Measurements from ENCODE around the gene POLRMT. TPM values are rescaled to one million over a fixed set of nuclear protein-coding genes. Genes with fewer than 3 reads are reported as not detected.

POLRMT gene
- total and polyA plus RNA-seq, 2 experiments from 2014 or later: 38.7 to 60.7 TPM

GRCh38 chr19:647566-648284 is 14.4 kb upstream of the POLRMT start:
- DNase-seq (ENCODE audit: low spot score): no peak
- no peak for TF ChIP-seq EZH2phosphoT487 (IDR thresholded peaks at IDR 0.05; ENCODE audit: low read depth, severe bottlenecking, unreplicated experiment)
- TF ChIP-seq, protein P1, sequence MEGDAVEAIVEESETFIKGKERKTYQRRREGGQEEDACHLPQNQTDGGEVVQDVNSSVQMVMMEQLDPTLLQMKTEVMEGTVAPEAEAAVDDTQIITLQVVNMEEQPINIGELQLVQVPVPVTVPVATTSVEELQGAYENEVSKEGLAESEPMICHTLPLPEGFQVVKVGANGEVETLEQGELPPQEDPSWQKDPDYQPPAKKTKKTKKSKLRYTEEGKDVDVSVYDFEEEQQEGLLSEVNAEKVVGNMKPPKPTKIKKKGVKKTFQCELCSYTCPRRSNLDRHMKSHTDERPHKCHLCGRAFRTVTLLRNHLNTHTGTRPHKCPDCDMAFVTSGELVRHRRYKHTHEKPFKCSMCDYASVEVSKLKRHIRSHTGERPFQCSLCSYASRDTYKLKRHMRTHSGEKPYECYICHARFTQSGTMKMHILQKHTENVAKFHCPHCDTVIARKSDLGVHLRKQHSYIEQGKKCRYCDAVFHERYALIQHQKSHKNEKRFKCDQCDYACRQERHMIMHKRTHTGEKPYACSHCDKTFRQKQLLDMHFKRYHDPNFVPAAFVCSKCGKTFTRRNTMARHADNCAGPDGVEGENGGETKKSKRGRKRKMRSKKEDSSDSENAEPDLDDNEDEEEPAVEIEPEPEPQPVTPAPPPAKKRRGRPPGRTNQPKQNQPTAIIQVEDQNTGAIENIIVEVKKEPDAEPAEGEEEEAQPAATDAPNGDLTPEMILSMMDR (IDR thresholded peaks at IDR 0.05; ENCODE audit: poor library complexity): no peak
- TF ChIP-seq EZH2 (IDR thresholded peaks at IDR 0.05; ENCODE audit: borderline replicate concordance): no peak
- H4K20me1 ChIP-seq (ENCODE audit: insufficient read depth, poor library complexity, severe bottlenecking): peaks cover 10% of the 10 kb centered on the region
- H2AFZ ChIP-seq: no peak overlapping the region
- no peaks in the 10 kb centered on the region for H3K27me3 ChIP-seq
- peaks cover 19% of the 10 kb centered on the region for H3K79me2 ChIP-seq
- no peak overlapping the region for H3K4me2 ChIP-seq
- no peaks in the 10 kb centered on the region for H3K4me1 ChIP-seq (ENCODE audit: insufficient read depth)
- no peak overlapping the region for H3K4me3 ChIP-seq
- H3K36me3 ChIP-seq (replicated peaks; ENCODE audit: insufficient read depth, low read depth): no peaks in the 10 kb centered on the region
- no peaks in the 10 kb centered on the region for H3K9me3 ChIP-seq (ENCODE audit: low read depth)
- no peak overlapping the region for H3K27ac ChIP-seq
- H3K9me2 ChIP-seq (replicated peaks; ENCODE audit: insufficient read depth): no peaks in the 10 kb centered on the region
- 96% methylated on average over 52 of the region's 52 CpGs for WGBS (ENCODE audit: low lambda C conversion rate, missing lambda C conversion rate)

DNA sequence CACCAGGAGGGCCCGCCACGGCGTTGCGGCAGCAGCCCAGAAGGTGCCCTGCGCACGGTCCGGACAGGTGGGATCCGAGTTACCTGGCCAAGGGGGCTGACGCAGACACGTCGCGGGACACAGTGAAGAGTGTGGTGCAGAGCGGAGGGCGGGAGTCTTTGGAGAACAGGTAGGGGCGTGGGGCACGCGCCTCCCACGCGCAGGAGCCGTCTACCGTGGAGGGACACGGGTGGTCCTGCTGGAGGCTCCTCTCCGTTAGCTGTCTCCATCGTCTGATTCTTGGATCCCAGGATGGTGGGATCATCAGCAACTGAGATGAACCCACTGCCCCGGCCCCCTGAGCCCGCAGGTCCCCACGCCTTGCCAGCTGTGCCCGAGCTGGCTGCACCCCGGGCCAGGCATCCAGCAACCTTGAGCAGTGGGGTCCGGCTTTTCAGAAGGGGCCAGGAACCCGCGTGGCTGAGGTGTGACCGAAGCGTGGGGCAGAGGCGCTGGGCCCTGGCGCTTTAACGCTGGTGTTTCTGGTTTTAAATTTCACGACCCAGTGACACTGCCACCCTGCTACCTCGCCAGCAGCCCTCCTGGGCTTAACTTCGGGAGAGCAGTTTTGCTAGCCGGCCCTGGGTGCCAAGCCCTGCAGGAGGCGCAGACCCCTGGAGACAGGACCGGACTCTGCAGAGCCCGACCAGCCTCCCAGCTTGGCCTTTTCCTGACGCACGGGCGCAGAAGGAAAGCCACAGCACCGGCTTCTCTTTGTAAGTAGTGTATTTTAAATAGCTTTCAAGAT is 13.6 kb upstream of the POLRMT start:
- over 99% methylated on average over 25 of the region's 48 CpGs for WGBS (ENCODE audit: low lambda C conversion rate, missing lambda C conversion rate)
- no peaks in the 10 kb centered on the region for H3K9me3 ChIP-seq (ENCODE audit: low read depth)
- no peaks in the 10 kb centered on the region for H3K27me3 ChIP-seq
- no peak for DNase-seq (ENCODE audit: low spot score)
- peaks cover 12% of the 10 kb centered on the region for H3K79me2 ChIP-seq
- H4K20me1 ChIP-seq (ENCODE audit: insufficient read depth, poor library complexity, severe bottlenecking): peaks cover 2% of the 10 kb centered on the region
- H3K4me1 ChIP-seq (ENCODE audit: insufficient read depth): no peaks in the 10 kb centered on the region
- no peaks in the 10 kb centered on the region for H3K9me2 ChIP-seq (replicated peaks; ENCODE audit: insufficient read depth)
- H2AFZ ChIP-seq: no peak overlapping the region
- H3K27ac ChIP-seq: no peak overlapping the region
- no peaks in the 10 kb centered on the region for H3K36me3 ChIP-seq (replicated peaks; ENCODE audit: insufficient read depth, low read depth)
- TF ChIP-seq, protein P1 (IDR thresholded peaks at IDR 0.05; ENCODE audit: poor library complexity): no peak
- TF ChIP-seq EZH2 (IDR thresholded peaks at IDR 0.05; ENCODE audit: borderline replicate concordance): no peak
- no peak for TF ChIP-seq EZH2phosphoT487 (IDR thresholded peaks at IDR 0.05; ENCODE audit: low read depth, severe bottlenecking, unreplicated experiment)
- no peak overlapping the region for H3K4me2 ChIP-seq
- H3K4me3 ChIP-seq: no peak overlapping the region

DNA sequence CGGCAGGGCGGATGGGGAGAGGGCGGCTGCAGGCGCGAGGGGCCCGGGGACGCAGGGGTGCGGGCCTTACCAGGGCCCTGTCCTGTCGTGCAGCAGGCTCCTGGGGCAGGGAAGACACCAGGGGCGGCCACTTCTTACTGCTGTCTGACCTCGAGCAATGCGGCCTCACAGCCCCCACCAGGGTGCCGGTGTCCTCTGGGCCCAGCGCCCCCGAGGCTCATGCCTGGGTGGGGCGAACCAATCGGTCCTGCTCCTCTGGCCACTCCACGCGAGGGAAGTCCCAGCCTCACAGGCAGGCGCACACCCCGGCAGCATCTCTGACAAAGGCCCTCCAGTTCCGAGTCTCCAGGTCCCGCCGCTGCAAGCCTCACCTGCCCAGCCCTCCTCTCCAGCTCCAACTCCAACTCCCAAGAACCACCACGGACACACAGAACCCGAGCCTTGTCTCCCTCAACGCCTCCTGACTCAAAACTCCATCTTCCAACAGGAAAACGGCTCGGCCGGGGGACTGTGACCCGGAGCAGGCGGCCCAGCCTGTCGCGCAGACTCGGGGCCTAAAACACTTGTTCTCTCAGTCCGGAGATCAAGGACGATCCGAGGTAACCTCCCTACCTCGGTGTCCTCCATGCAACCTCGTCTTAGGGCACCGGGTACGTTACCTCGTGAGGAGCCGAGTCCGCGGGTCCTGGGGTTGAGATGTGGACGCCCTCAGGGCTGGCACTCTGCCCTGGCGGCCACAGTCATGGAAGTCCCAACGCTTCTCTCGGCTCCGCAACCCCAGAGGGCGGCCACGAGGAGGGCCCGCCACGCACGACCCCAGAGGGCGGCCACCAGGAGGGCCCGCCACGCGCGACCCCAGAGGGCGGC is 12.8 kb upstream of the POLRMT start:
- no peak for DNase-seq (ENCODE audit: low spot score)
- Histone ChIP-seq H3K4me2 (no peak overlapping the region), H3K27me3 (no peaks in the 10 kb centered on the region), H2AFZ (no peak overlapping the region), H3K4me1 (ENCODE audit: insufficient read depth) (no peaks in the 10 kb centered on the region), H3K9me3 (ENCODE audit: low read depth) (no peaks in the 10 kb centered on the region), H3K4me3 (no peak overlapping the region), H3K27ac (no peak overlapping the region), H3K9me2 (replicated peaks; ENCODE audit: insufficient read depth) (no peaks in the 10 kb centered on the region), H4K20me1 (ENCODE audit: insufficient read depth, poor library complexity, severe bottlenecking) (no peaks in the 10 kb centered on the region), H3K36me3 (replicated peaks; ENCODE audit: insufficient read depth, low read depth) (no peaks in the 10 kb centered on the region), H3K79me2 (peaks cover 6% of the 10 kb centered on the region)
- TF ChIP-seq EZH2 (IDR thresholded peaks at IDR 0.05; ENCODE audit: borderline replicate concordance) (no peak), EZH2phosphoT487 (IDR thresholded peaks at IDR 0.05; ENCODE audit: low read depth, severe bottlenecking, unreplicated experiment) (no peak)
- TF ChIP-seq, protein P1 (IDR thresholded peaks at IDR 0.05; ENCODE audit: poor library complexity): no peak
- 96% methylated on average over 46 of the region's 62 CpGs for WGBS (ENCODE audit: low lambda C conversion rate, missing lambda C conversion rate)

Measured in hepatocyte (in vitro differentiated cells).